Measurements from ENCODE around the gene ZEB2.

- no peak for TF ChIP-seq CTCF (IDR thresholded peaks at IDR 0.05)
- no peak for TF ChIP-seq EP300 (IDR thresholded peaks at IDR 0.05)
Measured at GRCh38 chr2:144467502-144468137, 52.3 kb downstream of the ZEB2 start.
